Lower leg skin (tissue), 3 donors: ENCODE measurements around the gene FGF7.

Source experiments
- POLR2A ChIP-seq, 2 donors: fragments of 450-650 bp; IDR thresholded peaks; one replicate each; pipeline ENCODE4 v1.6.1; 2016 to 2017; ENCODE audit warnings: antibody characterized with exemption in 2 of 2, mild to moderate bottlenecking in 1 of 2, moderate library complexity in 1 of 2
- TF ChIP-seq, protein P1 (sequence below), 3 donors: fragments of 450-650 bp; IDR thresholded peaks; one replicate each; pipeline ENCODE4 v1.5.1; 2016; ENCODE audit warnings: antibody characterized with exemption in 3 of 3, mild to moderate bottlenecking in 3 of 3, moderate library complexity in 2 of 3

DNA sequence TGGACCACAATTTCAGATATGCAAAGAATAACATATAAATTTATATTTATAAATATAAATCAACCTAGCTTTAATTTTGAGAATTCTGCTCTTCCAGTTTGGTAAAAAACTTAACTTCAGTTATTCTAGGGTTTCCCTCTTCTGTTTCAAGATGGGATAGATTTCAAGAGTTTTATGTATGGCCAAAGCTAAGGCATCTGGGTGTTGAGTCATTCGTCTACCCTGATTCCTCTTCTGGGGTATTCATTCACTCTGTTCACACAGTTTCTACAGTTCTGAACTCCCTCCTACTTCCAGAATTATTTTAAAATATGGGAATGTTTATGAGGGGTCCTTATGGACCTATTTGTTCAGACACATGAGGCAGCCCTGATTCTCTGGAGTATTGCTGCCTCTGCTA is 4.2 kb upstream of the FGF7 start:
- TF ChIP-seq, protein P1, sequence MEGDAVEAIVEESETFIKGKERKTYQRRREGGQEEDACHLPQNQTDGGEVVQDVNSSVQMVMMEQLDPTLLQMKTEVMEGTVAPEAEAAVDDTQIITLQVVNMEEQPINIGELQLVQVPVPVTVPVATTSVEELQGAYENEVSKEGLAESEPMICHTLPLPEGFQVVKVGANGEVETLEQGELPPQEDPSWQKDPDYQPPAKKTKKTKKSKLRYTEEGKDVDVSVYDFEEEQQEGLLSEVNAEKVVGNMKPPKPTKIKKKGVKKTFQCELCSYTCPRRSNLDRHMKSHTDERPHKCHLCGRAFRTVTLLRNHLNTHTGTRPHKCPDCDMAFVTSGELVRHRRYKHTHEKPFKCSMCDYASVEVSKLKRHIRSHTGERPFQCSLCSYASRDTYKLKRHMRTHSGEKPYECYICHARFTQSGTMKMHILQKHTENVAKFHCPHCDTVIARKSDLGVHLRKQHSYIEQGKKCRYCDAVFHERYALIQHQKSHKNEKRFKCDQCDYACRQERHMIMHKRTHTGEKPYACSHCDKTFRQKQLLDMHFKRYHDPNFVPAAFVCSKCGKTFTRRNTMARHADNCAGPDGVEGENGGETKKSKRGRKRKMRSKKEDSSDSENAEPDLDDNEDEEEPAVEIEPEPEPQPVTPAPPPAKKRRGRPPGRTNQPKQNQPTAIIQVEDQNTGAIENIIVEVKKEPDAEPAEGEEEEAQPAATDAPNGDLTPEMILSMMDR (IDR thresholded peaks at IDR 0.05) = no peak
- TF ChIP-seq POLR2A (IDR thresholded peaks at IDR 0.05) = no peak
